ENCODE measurements around the gene AKAP11.

The AKAP11 gene

GRCh38 chr13:42275506-42275905 is 3.6 kb downstream of the AKAP11 start:
- DNase-seq = no peak

DNA sequence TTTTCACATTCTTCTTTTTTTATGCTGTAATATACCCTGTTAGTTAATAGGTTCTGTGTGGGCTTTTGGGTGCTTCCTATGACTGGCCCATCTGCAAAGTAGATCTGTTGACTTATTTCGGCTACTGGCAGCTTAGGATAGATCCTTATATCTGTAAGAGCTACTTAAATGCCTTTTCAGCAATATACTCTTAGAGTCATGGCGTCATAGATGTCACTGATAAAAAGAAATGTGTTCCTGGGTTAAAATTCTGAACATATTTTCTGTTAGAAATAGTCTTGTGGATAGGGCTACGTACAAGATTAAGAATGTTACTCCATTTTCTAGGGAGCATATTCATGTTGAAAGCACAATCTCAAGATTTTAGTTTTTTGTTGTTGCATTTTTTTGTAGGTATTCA is 4.7 kb downstream of the AKAP11 start:
- no peak for DNase-seq

DNA sequence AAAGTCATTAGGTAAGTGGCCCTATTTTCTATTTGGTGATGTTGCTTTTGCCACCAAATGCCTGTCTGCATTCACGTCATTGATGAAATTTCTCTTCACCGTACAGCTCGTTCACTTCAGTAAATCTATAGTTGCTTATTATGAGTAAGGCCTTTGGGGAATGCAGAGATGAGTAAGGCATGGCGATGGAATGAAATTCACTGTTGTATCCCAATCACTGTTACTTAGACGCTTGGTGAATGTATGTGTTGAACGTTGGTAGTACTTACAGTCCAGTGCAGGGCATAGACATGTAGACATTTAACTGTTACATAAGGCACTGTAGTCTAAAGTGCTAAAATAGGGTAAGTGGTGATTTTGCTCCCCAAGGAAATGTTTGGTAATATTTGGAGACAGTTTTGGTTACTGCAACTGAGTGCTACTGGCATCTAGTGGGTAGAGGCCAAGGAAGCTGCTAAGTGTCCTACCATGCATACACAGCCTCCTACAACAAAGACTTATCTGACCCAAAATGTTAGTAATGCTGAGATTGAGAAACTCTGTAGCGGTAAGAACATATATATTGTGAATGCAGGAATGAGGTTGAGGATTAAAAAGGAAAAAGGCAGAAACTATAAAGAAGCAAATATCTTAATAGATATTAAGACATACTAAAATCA is 5.8 kb downstream of the AKAP11 start:
- DNase-seq = no peak

GRCh38 chr13:42279080-42279479 is 7.1 kb downstream of the AKAP11 start:
- DNase-seq = no peak

- no peak for DNase-seq
These were observed 8.0 kb downstream of the AKAP11 start for GRCh38 chr13:42279986-42280385.

DNA sequence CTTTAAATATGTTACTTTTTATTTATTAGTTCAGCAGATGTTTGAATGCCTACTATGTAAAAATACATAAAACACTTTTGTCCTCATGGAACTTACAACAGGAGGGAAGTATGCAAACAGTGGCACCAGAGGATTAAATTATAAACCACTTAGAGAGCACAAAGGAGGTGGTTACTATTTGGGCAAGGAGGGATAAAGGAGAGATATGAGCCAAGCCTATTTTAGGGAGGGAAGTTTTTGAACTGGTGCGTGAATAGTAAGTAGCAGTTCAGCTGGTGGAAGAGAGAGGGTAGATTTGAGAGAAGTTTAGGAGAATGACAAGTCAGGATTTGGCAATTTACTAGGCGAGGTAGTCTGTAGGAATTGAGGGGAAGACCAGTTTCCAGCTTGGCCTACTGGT is 8.6 kb downstream of the AKAP11 start:
- DNase-seq = no peak

- no peak for DNase-seq
These were observed 11.6 kb downstream of the AKAP11 start for GRCh38 chr13:42283574-42283973.

DNA sequence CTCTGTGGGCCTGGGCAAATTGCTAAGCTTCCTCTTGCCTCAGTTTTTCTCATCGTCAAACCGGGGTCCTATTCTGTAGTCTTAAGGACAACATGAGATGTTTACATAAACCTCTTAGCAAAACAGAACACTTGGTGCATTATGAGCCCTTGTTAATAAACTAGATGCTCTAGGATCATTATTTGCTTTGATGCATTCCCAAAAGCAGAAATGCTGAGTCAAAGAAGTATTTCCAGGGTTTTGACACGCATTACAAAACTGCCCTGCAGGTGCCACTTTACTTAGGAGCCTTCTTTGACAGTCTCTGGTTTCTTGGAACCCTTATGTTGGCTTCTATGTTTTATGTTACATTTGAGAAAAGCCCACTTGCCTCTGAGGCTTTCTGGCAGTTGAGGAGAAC is 12.1 kb downstream of the AKAP11 start:
- no peak for DNase-seq

DNA sequence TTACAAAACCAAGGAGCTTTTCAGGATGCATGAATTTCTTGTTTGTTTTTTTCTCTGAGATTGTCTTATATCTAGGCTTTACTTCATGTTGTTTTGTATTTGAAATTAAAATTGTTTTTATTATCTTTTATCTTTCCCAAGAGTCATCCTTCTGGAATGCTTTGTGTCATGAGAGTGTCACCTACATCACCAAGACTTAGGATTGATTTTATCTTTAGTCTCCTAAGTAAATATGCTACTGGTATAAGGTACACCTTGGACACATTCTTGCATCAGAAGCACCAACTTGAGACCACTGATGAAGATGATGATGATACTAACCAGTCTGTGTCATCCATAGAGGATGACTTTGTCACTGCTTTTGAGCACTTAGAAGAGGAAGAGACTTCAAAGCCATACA is 26.4 kb downstream of the AKAP11 start:
- no peak for DNase-seq

DNA sequence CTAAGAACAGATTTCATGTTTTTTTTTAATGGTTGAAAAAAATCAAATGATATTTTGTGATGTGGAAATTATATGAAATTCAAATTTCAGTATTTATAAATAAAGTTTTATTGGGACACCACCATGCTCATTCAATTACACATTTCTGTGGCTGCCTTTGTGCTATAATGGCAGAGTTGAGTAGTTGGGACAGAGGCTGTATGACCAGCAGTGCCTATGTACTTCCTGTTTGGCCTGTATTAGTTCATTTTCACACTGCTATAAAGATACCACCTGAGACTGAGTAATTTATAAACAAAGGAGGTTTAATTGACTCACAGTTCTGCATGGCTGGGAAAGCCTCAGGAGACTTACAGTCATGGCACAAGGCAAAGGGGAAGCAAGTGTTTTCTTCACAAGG is 33.6 kb downstream of the AKAP11 start:
- DNase-seq = no peak

GRCh38 chr13:42307461-42307860 is 35.5 kb downstream of the AKAP11 start:
- DNase-seq = no peak

DNA sequence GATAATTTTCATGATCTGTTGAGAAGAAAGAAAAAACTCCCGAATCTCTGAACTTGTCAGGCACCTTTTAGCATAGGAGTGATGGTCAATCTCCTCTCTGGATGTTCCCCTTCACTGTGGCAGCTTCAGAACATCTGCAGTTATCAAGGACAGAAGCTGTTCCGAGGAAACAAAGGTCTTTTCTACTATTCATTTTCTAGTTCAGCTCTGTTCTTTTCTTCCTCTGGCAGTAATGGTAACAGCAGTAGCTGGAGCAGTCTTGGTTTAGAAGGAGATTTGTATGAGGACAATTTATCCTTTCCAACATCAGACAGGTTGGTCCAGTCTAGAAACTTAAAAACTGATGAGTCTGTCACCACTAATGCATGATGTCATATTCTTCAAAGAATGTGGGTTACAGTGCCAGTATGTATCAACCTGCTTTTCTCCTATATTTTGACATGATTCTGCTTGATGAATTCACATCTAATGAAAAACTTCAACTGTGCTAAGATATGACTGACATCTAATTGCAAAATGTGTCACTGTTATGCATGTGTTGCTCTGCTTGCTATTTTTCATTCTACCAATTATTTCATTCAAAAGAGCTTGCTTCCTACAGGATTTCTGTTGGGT is 41.0 kb downstream of the AKAP11 start:
- DNase-seq = no peak

GRCh38 chr13:42318570-42318969 is 46.6 kb downstream of the AKAP11 start:
- DNase-seq = no peak

- DNase-seq = no peak
These were observed 48.4 kb downstream of the AKAP11 start for GRCh38 chr13:42320375-42320787.

DNA sequence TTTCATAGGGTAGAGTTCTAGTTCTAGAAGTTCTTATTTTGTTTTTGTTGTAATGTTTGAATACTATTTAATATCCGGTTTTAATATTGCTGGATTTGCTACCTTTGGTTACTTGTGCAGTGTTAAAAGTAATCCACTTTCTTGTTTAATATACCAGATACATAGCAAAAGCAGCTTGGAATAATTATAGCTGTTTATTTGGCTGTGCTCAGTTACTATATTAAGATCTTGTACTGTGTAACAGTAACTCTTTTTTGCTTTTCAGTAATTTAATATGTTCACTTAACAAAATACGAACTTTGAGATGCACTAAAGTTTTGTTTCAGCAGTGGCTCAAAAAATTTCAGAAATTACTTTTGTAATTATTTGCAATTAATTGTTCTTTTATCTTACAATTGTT is 50.9 kb downstream of the AKAP11 start:
- no peak for DNase-seq

GRCh38 chr13:42324704-42325103 is 52.8 kb downstream of the AKAP11 start:
- DNase-seq = no peak

GRCh38 chr13:42327725-42328124 is 55.8 kb downstream of the AKAP11 start:
- DNase-seq = no peak

DNA sequence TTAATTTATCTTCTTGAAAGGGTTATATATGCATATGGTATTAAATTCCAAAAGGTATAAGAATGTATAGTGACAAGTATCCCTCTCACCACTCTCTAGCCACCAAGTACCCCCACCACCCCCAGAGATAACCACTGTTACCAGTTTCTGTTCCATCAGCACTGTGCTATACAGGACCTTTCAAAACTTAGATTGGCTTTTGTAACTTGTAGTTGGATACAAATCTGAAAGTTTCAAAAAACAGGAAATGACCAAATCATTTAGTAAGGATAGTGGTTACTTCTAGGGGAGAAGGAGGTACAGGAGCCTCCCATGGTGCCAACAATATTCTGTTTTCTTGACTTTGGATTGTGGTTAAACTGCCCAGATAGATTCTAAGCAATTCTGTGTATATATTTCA is 56.7 kb downstream of the AKAP11 start:
- no peak for DNase-seq

GRCh38 chr13:42329239-42329638 is 57.3 kb downstream of the AKAP11 start:
- DNase-seq = no peak

GRCh38 chr13:42331009-42331408 is 59.1 kb downstream of the AKAP11 start:
- DNase-seq = no peak

GRCh38 chr13:42333613-42334328 is 61.8 kb downstream of the AKAP11 start:
- DNase-seq = no peak

DNA sequence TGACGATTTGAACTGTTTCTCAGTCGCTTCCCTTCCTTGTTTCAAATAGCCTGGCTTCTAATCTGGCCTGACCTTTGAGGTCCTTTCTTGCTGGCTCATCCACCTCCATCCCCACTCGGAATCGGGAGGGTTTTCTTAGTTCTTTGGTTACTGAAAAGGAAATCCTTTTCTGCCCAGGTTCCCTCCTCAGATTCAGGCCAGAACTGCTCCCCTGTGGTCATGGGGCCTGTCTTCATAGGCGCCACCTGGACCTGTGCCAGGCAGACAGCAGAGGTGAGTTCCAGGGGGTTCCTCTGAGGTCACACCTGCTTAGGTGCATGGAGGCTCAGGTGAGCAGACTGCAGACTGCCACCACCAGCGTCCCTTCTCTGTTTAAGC is 62.4 kb downstream of the AKAP11 start:
- no peak for DNase-seq

GRCh38 chr13:42337808-42338600 is 66.1 kb downstream of the AKAP11 start:
- DNase-seq = no peak

- DNase-seq = no peak
These were observed 73.4 kb downstream of the AKAP11 start for GRCh38 chr13:42345367-42345766.

Measured in hippocampal formation (tissue), 2 donors.